ENCODE measurements around the gene H2BK1. TPM values are rescaled to one million over a fixed set of nuclear protein-coding genes. Genes with fewer than 3 reads are reported as not detected.

H2BK1 gene
- total and polyA plus RNA-seq, 2 of the 13 experiments (the other 11 are each of a cell fraction or from before 2014, with no cell fraction given): not detected

GRCh38 chr7:151228024-151228866 lies 18.0 kb upstream of the H2BK1 start:
- CTCF ChIA-PET (ENCODE audit: low intra/inter-chr PET ratio, low total read pairs): interaction anchor here (1.0 kb wide), 1 partner anchor 17 kb away, joined by 4 read pairs; no protein-coding TSS in a partner anchor
- peaks cover 23% of the 10 kb centered on the region for H3K79me2 ChIP-seq (ENCODE audit: insufficient read depth, low read length)
- H3K4me1 ChIP-seq (ENCODE audit: insufficient read depth, low read length): peaks cover 33% of the 10 kb centered on the region
- POLR2A ChIA-PET: interaction anchor here (1.1 to 1.6 kb wide), 4 partner anchors 19 to 1603 kb away, joined by 4 to 9 read pairs (median 6); partner anchors contain the start of gene FASTK
- peak overlapping the region; percentile 72 for H3K27ac ChIP-seq (ENCODE audit: extremely low read length, insufficient read depth, low read length)
- in situ Hi-C loops (cut with HindIII; ENCODE audit: extremely low pct_ligation_motif_present, low pct_unique_long_range_greater_than_20kb) (no loop called here), intact Hi-C loops (cut with micrococcal nuclease; ENCODE audit: unreplicated experiment) (no loop called here)
- ATAC-seq: no peak
- no peaks in the 10 kb centered on the region for H3K9me3 ChIP-seq (ENCODE audit: low read length)
- H2AFZ ChIP-seq (ENCODE audit: low read length): no peak overlapping the region
- no peaks in the 10 kb centered on the region; the same call in 1 of the 2 replicates for H4K20me1 ChIP-seq (ENCODE audit: insufficient read depth, low read length)
- no peak for DNase-seq (ENCODE audit: low spot score)
- H3K4me2 ChIP-seq (ENCODE audit: low read depth, low read length): peak overlapping the region; percentile 85
- H3K4me3 ChIP-seq (replicated peaks in 1 of 3; ENCODE audit: insufficient read depth in 1 of 3, low read depth in 2 of 3, low read length in 3 of 3): peak overlapping the region; percentile 76 to 91 (median 86)
- WGBS (ENCODE audit: low lambda C conversion rate): 26% methylated on average over 10 of the region's 10 CpGs
- H3K27me3 ChIP-seq (ENCODE audit: control insufficient read depth in 1 of 2, insufficient read depth in 2 of 2, low read length in 2 of 2): no peaks in the 10 kb centered on the region; a peak in 1 of 5 replicates
- peaks cover 10 to 18% of the 10 kb centered on the region in 2 experiments; a peak in 4 of 5 replicates for H3K36me3 ChIP-seq (replicated peaks in 1 of 2; ENCODE audit: control insufficient read depth in 1 of 2, insufficient read depth in 2 of 2, low read length in 2 of 2)
- no peak for FAIRE-seq
- BruUV-seq (replicated peaks): no TSS peak
- H3K9ac ChIP-seq (ENCODE audit: insufficient read depth, low read depth, low read length): peak overlapping the region; percentile 71
- TF ChIP-seq NR2F6 (IDR thresholded peaks at IDR 0.05) (0 out of 2 replicates have a peak, but pooled peaks have one; percentile 22), NR2F6 (CRISPR knock-in tag; IDR thresholded peaks at IDR 0.05) (no peak), ZNF629 (CRISPR knock-in tag; conservative IDR thresholded peaks at IDR 0.05) (peak; percentile 40; the same call in 1 of the 2 replicates), TBX2 (CRISPR knock-in tag; IDR thresholded peaks at IDR 0.05; ENCODE audit: borderline replicate concordance) (peak; percentile 83), SMYD3 (CRISPR knock-in tag; IDR thresholded peaks at IDR 0.05) (no peak), SOX13 (IDR thresholded peaks at IDR 0.05) (no peak), SOX13 (CRISPR knock-in tag; conservative IDR thresholded peaks at IDR 0.05 in 1 of 2, IDR thresholded peaks at IDR 0.05 in 1 of 2) (0 out of 4 replicates have a peak, but pooled peaks of 1 of the 2 experiments have one; percentile 10), ZNF460 (CRISPR knock-in tag; IDR thresholded peaks at IDR 0.05; ENCODE audit: borderline replicate concordance) (peak; percentile 79), FOXK1 (CRISPR knock-in tag; IDR thresholded peaks at IDR 0.05; ENCODE audit: borderline replicate concordance, low read depth) (0 out of 2 replicates have a peak, but pooled peaks have one; percentile 6), FOXA3 (CRISPR knock-in tag; IDR thresholded peaks at IDR 0.05) (peak; percentile 64), TOPORS (CRISPR knock-in tag; IDR thresholded peaks at IDR 0.05) (no peak), TBX3 (IDR thresholded peaks at IDR 0.05; ENCODE audit: borderline replicate concordance) (peak; percentile 72; the same call in 1 of the 2 replicates), SP5 (CRISPR knock-in tag; IDR thresholded peaks at IDR 0.05; ENCODE audit: borderline replicate concordance, low read depth) (0 out of 2 replicates have a peak, but pooled peaks have one; percentile 20), ZNF407 (CRISPR knock-in tag; IDR thresholded peaks at IDR 0.05; ENCODE audit: not compliant biosample characterization) (no peak), FOXA1 (IDR thresholded peaks at IDR 0.05) (no peak), FOXA1 (CRISPR knock-in tag; IDR thresholded peaks at IDR 0.05) (peak; percentile 62), ZSCAN9 (CRISPR knock-in tag; IDR thresholded peaks at IDR 0.05; ENCODE audit: borderline replicate concordance) (no peak), NFKBIZ (CRISPR knock-in tag; IDR thresholded peaks at IDR 0.05) (no peak)
